RPMI7951 (cell line): ENCODE data around the gene SLC6A7. TPM values are rescaled to one million over a fixed set of nuclear protein-coding genes. Genes with fewer than 3 reads are reported as not detected.
A peak's percentile ranks its signal among the peaks of the same experiment; 100 is the strongest.

ENCODE experiments used
- DNase-seq: peaks from one replicate; pipeline ENCODE4 v3.0.0-alpha.2; 2012; ENCODE audit warnings: low read depth
- total RNA-seq: library from RNA; depleted of rRNA; stranded (reverse); fragments of >200 nt; shearing (Covaris generic); gene quantifications from 2 replicates; pipeline ENCODE4 v1.2.3, GENCODE V29; 2014

SLC6A7 gene
- total RNA-seq, 1 experiment from 2014 or later = not detected

GRCh38 chr5:150155258-150156026 is 34.4 kb upstream of the SLC6A7 start, which contains the start of gene PDGFRB:
TSS of gene PDGFRB (minus strand) at chr5:150155845. CDS start at chr5:150137047, 18,798 bp downstream.
- peak; percentile 91 for DNase-seq

GRCh38 chr5:150156027-150156368 is 33.9 kb upstream of the SLC6A7 start:
- no peak for DNase-seq

GRCh38 chr5:150156540-150156939 is 33.3 kb upstream of the SLC6A7 start:
- no peak for DNase-seq

- DNase-seq = no peak
Measured at GRCh38 chr5:150157168-150157567, 32.7 kb upstream of the SLC6A7 start.

- peak; percentile 89 for DNase-seq
Measured at GRCh38 chr5:150158170-150158949, 31.5 kb upstream of the SLC6A7 start.

- peak; percentile 37 for DNase-seq
Measured at GRCh38 chr5:150159031-150159430, 30.8 kb upstream of the SLC6A7 start.

- DNase-seq = peak; percentile 84
Measured at GRCh38 chr5:150159741-150160179, 30.1 kb upstream of the SLC6A7 start.

GRCh38 chr5:150160448-150161081 is 29.3 kb upstream of the SLC6A7 start:
- DNase-seq = no peak

- DNase-seq = peak; percentile 66
Measured at GRCh38 chr5:150161242-150162141, 28.4 kb upstream of the SLC6A7 start.

GRCh38 chr5:150162142-150162513 is 27.7 kb upstream of the SLC6A7 start:
- DNase-seq = no peak

- no peak for DNase-seq
Measured at GRCh38 chr5:150163035-150163434, 26.8 kb upstream of the SLC6A7 start.

GRCh38 chr5:150163547-150164059 is 26.3 kb upstream of the SLC6A7 start:
- DNase-seq = no peak

- DNase-seq = no peak
Measured at GRCh38 chr5:150164211-150164980, 25.5 kb upstream of the SLC6A7 start.

- DNase-seq = no peak
Measured at GRCh38 chr5:150166037-150166649, 23.7 kb upstream of the SLC6A7 start.

GRCh38 chr5:150166650-150167511 is 23.0 kb upstream of the SLC6A7 start, which contains the start of gene CDX1:
TSS of gene CDX1 (plus strand) at chr5:150166778. CDS start at chr5:150166877, 99 bp downstream.
- no peak for DNase-seq

- DNase-seq = no peak
Measured at GRCh38 chr5:150167512-150167850, 22.4 kb upstream of the SLC6A7 start.

- no peak for DNase-seq
Measured at GRCh38 chr5:150167908-150168307, 22.0 kb upstream of the SLC6A7 start.

GRCh38 chr5:150168864-150169263 is 21.0 kb upstream of the SLC6A7 start:
- DNase-seq = no peak

GRCh38 chr5:150172145-150172544 is 17.7 kb upstream of the SLC6A7 start:
- DNase-seq = no peak
